Ascending aorta (tissue), 2 donors: ENCODE data around the gene NXPH3. TPM values are rescaled to one million over a fixed set of nuclear protein-coding genes. Genes with fewer than 3 reads are reported as not detected.

ENCODE experiments used
- DNase-seq, 2 donors: peaks; one replicate each; pipeline ENCODE4 v3.0.0-alpha.2; 2019; ENCODE audit warnings: low spot score in 2 of 2
- H3K27ac ChIP-seq, 2 donors: fragments of 200-600 bp; sonication (generic); one replicate each; pipeline ENCODE4 v1.5.1; 2016 to 2017; ENCODE audit warnings: mild to moderate bottlenecking in 1 of 2
- H3K27me3 ChIP-seq: fragments of 200-600 bp; sonication (generic); one replicate; pipeline ENCODE4 v1.5.1; 2017
- H3K36me3 ChIP-seq, 2 donors: fragments of 200-600 bp; sonication (generic); one replicate each; pipeline ENCODE4 v1.5.1; 2016
- H3K4me1 ChIP-seq, 2 donors: fragments of 200-600 bp; sonication (generic); one replicate each; pipeline ENCODE4 v1.5.1; 2016 to 2017; ENCODE audit warnings: mild to moderate bottlenecking in 1 of 2
- H3K4me3 ChIP-seq, 2 donors: fragments of 200-600 bp; sonication (generic); one replicate each; pipeline ENCODE4 v1.5.1; 2016 to 2017; ENCODE audit warnings: mild to moderate bottlenecking in 1 of 2
- H3K9me3 ChIP-seq, 2 donors: fragments of 200-600 bp; sonication (generic); one replicate each; pipeline ENCODE4 v1.5.1; 2016
- CTCF ChIP-seq, 3 experiments: fragments of 200-600 bp in 2 of 3; fragments of 450-650 bp in 1 of 3; sonication (generic) in 2 of 3; IDR thresholded peaks; one replicate each; pipeline ENCODE4 v1.5.1; 2016 to 2019; ENCODE audit warnings: antibody characterized with exemption in 3 of 3, mild to moderate bottlenecking in 1 of 3, moderate library complexity in 1 of 3
- intact Hi-C: fragments of 100-400 bp; cut with DNase I; formaldehyde crosslinking; loops from one replicate; pipeline ENCODE4 v1.15.1; 2023
- total RNA-seq: library from RNA; depleted of rRNA; stranded (reverse); fragments of >200 nt; gene quantifications from one replicate; pipeline ENCODE4 v1.1.0, GENCODE V29; 2016

NXPH3 gene
- total RNA-seq, 1 donor from 2014 or later, result 30.3 TPM

DNA sequence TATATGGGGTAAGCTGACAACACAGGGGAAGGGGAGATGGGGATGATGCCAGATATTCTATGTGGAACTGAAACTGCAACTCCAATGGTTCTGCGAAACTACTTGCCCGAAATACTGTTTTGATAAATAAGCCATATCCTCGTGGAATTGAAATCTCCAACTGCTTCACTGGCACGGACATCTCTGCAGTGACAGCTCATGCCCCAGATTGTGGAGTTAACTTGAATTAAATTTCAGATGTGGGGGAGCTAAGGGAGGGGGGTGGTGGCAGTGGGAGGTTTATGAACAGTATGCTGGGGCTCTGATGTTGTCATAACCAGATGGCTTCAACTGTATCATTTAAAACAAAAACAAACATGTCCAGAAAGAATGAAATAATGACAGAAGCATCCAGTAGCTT, 21.8 kb downstream of the NXPH3 start:
- intact Hi-C loops, result no loop called here
- peaks cover 0 to under 1% of the 10 kb centered on the region in 2 donors for H3K4me1 ChIP-seq

DNA sequence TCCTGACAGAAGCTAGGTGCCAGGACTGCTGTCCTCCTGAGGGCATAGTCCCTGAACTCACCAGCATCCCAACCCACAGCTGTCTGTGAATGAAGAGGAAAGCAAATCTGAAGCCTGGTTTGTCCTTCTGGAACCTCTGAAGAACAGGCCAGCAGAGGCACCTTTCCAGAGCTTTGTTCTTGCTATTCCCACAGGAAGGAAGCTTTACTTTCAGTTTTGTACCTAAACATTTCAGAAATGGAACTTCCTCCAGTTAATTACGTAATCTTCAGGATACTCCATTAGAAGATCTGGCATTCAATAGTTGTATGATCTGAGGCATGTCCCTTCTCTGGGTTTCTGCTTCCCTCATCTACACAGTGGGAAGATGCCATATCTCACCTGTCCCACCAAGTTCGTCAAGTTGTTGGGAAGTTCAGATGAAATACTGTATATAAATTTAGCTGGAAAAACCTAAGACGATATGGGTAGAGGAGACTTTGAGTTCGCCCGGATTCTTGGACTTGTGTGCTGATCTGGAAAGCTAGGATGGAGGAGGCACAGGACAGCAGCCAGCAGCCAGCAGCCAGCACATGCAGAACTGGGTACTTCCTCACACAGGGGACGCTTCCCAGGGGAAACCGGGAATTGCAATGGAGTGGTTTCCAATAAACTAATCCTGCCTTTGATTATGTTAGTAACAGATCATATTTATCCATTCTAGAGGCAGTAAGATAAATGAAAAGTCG, 22.4 kb downstream of the NXPH3 start:
- H3K36me3 ChIP-seq, result peaks cover 48 to 72% of the 10 kb centered on the region in 2 donors

More for the DNA sequence above, 21.8 kb downstream of the NXPH3 start:
- no peaks in the 10 kb centered on the region for H3K27me3 ChIP-seq
- no peak for DNase-seq
- H3K9me3 ChIP-seq, result no peaks in the 10 kb centered on the region
- H3K4me3 ChIP-seq, result no peak overlapping the region
- peak overlapping the region in 1 of 2 donors; percentile 53 for H3K27ac ChIP-seq
- peaks cover 51 to 79% of the 10 kb centered on the region in 2 donors for H3K36me3 ChIP-seq
- TF ChIP-seq CTCF (IDR thresholded peaks at IDR 0.05), result no peak

GRCh38 chr17:49598918-49599317, 23.2 kb downstream of the NXPH3 start:
- H3K27ac ChIP-seq, result peak overlapping the region in 1 of 2 donors; percentile 56
- H3K9me3 ChIP-seq, result no peaks in the 10 kb centered on the region
- intact Hi-C loops, result no loop called here
- peaks cover 43 to 66% of the 10 kb centered on the region in 2 donors for H3K36me3 ChIP-seq
- no peaks in the 10 kb centered on the region for H3K27me3 ChIP-seq
- no peak overlapping the region for H3K4me3 ChIP-seq
- TF ChIP-seq CTCF (IDR thresholded peaks at IDR 0.05), result no peak
- DNase-seq, result no peak
- peaks cover 8 to 13% of the 10 kb centered on the region in 2 donors for H3K4me1 ChIP-seq

More for the DNA sequence above, 22.4 kb downstream of the NXPH3 start:
- intact Hi-C loops, result no loop called here
- Histone ChIP-seq H3K4me1 (peaks cover 2 to 7% of the 10 kb centered on the region in 2 donors), H3K4me3 (no peak overlapping the region), H3K9me3 (no peaks in the 10 kb centered on the region), H3K27me3 (no peaks in the 10 kb centered on the region), H3K27ac (peak overlapping the region; percentile 53 to 56)
- no peak for DNase-seq
- TF ChIP-seq CTCF (IDR thresholded peaks at IDR 0.05), result no peak

DNA sequence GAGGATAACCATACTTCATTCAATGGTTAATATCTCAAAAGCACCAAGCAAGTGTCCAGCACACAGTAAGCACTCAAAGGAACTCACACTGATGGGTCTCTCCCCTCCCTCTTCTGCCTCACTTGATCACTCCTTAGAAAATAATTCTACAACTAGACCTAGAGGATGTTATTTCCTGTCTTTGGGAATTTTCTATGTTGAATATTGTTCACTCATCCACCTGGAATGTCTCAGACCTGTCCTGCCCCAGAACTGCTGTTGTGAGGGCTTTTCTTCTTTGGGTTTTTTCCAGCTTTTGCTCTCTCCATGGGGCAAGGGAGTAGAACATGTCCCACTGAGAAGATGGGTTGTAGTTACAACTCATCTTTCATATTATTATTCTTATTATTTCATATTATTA, 25.3 kb downstream of the NXPH3 start:
- Histone ChIP-seq H3K27ac (peak overlapping the region in 1 of 2 donors; percentile 42), H3K36me3 (peaks cover 44 to 69% of the 10 kb centered on the region in 2 donors)
- intact Hi-C loops, result no loop called here

DNA sequence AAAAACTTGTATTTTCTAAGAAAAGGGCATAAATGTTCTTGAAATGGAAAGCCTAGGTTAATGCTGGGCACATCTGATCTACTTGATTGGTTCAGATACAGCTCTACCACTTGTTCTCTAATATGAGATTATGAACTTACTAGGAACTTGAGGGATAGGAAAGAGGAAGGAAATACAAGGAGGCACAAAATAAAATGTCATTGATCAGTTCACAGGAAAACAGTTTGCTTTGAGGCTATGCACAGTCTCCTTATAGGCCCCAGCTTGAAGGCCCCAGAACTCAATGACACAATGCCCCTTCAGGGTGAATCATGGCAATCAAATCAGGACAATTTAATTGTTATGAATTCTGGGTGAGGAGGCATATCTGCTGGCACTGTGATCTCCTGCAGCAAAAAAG, 27.1 kb downstream of the NXPH3 start:
- intact Hi-C loops, result no loop called here
- Histone ChIP-seq H3K4me1 (peaks cover 8 to 20% of the 10 kb centered on the region in 2 donors), H3K36me3 (peaks cover 45 to 65% of the 10 kb centered on the region in 2 donors), H3K27ac (peak overlapping the region; percentile 59 to 65), H3K27me3 (no peaks in the 10 kb centered on the region), H3K4me3 (no peak overlapping the region), H3K9me3 (no peaks in the 10 kb centered on the region)
- TF ChIP-seq CTCF (IDR thresholded peaks at IDR 0.05), result no peak
- DNase-seq, result no peak

More for the DNA sequence above, 25.3 kb downstream of the NXPH3 start:
- Histone ChIP-seq H3K27me3 (no peaks in the 10 kb centered on the region), H3K4me1 (peaks cover 8 to 20% of the 10 kb centered on the region in 2 donors), H3K9me3 (no peaks in the 10 kb centered on the region), H3K4me3 (no peak overlapping the region)
- DNase-seq, result no peak
- no peak for TF ChIP-seq CTCF (IDR thresholded peaks at IDR 0.05)
